ENCODE data around the gene DGCR2.

DGCR2 gene

DNA sequence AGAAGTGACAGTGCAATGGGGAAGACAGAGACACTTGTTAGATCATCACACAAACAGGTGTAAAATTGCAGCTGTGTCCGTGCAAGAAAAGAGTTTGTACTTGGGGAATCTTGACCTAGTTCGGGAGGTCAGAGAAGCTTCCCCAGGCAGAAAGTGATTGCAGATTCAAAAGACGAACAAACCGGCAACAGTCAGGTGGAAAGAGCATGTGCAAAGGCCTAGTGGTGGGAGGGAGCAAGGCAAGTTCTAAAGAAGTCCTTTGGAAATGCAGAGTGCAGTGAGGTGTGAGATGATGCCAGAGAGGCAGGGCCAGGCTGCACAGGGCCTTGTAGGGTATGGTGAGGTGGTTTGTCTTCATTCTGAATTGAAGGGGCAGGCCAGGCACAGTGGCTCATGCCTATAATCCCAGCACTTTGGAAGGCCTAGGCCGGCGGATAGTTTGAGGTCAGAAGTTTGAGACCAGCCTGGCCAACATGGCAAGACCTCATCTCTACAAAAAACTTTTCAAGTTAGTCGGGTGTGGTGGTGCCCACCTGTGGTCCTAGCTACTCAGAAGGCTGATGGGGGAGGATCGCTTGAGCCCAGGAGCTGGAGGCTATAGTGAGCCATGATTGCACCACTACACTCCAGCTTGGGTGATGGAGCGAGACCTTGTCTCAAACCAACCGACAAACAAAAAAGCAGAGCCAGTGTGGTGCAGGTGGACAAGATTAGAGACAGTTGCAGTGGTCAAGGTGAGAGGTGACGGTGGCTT lies 24.2 kb upstream of the DGCR2 start:
- no peak for DNase-seq (ENCODE audit: low spot score)

DNA sequence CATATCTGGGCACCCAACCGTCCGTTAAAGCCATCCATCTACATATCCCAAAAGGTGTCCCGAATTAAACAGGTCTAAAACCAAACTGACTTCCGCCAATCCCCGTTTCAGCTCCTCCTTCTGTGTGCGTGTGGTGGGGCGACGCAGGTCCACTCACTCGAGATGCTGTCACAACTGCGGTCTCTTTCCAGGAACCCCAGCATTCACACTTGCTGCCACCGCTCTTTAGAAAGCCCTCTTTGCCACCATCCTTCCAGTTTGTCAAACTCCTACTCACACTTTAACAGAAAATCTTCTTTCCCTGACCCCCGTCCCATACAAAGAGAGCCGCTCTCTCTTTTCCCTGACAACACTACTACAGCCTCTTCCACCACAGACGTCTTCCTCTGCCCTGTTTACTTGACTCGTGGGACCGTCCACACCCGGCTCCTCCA lies 21.8 kb upstream of the DGCR2 start:
- peak; percentile 39 for DNase-seq (ENCODE audit: low spot score)

DNA sequence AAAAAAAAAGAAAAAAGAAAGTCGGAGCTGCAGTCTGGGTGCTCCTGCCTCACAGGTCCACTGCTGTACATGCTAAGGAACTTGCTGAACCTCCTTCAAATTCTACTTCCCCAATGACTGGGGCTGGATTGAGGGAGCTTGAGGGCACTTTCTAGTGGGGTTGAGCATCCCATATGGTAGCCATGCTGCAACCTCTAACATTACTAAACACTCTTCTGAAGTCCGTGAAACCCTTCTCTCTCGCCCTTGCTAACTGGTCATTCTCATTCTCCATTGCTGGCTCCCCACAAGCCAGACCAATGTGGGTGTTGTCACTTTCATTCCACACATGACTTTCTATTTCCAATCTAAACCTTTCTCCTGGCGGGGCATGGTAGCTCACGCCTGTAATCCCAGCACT lies 21.0 kb upstream of the DGCR2 start:
- DNase-seq (ENCODE audit: low spot score) = no peak

GRCh38 chr22:19142394-19142793 lies 20.2 kb upstream of the DGCR2 start:
- no peak for DNase-seq (ENCODE audit: low spot score)

DNA sequence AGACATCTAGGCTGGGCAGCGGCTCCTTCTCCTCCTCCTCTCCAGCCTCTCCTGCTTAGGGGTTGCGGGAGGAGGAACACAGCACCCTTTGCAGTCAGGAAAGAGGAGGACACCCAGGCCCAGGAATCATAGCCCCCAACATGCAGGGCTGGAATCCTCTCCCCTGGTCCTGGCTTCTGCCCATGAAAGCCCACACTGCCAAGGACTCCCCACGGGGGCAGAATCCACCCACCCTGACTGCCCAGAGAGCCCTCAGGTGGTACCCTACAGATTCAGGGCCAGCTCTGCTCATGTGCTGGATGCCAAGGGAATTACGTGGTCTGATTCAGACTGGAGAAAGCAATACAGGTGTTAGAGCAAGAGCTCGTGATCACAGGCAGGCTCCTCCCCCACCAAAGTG lies 17.8 kb upstream of the DGCR2 start:
- DNase-seq (ENCODE audit: low spot score) = no peak

- no peak for DNase-seq (ENCODE audit: low spot score)
These were observed 16.8 kb upstream of the DGCR2 start for GRCh38 chr22:19139001-19139356.

- DNase-seq (ENCODE audit: low spot score) = no peak
These were observed 16.2 kb upstream of the DGCR2 start for GRCh38 chr22:19138217-19139000.

DNA sequence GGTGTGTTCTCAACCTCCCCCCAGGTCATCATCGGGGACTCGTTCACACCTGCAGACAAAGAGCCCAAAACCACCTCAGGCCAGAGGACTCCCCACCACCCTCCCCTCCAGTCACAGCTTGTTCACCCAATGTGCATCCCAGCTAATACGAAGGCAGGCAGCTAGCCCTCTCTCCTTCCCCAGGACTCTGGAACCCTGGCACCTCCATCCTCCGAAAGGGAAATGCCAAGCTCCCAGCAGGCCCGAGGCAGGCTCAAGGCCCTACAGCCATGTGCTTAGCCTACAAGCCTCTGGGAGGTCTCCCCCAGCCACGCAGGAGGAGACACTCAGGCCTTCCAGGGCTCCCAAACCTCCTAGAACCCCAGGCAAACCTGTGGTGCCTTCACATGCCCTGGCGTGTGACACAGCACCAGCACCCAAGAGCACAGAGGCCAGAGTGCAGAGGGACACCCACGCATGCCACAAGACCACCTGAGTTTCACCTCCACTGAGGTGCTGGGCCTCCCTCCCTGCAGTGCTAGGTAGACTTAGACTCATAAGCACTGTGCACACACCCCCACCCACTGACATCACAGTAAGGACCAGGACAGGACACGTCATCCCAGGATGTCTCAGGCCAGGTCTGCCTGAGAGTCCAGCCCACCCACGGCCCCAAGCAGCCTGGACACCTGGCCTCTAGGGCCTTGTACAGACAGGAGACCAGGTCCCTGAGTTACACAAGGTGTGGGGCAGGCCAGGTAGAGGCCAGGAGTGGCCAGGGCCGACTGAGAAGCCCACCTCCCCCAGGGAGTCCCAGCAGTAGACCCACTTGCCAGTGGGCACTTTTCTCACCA lies 15.4 kb upstream of the DGCR2 start:
- DNase-seq (ENCODE audit: low spot score) = no peak

DNA sequence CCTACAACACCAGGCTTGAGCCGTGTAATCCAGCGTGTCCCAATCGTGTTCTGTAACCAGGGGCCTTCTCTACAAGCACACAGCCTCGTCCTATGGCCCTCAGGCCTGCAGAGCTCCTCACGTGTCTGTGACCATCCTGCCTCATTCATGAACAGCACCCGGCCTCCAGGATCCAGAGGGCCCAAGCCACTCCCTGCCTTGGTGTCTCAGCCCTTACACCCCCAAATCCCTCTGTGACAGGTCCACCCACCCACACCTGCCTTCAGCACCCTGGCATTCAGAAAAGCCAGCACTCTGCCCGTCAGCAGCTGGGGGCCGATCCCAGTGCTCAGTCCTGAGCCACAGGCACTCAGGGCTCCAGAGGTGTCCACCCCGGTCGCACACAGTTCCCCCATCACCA lies 14.7 kb upstream of the DGCR2 start:
- no peak for DNase-seq (ENCODE audit: low spot score)

DNA sequence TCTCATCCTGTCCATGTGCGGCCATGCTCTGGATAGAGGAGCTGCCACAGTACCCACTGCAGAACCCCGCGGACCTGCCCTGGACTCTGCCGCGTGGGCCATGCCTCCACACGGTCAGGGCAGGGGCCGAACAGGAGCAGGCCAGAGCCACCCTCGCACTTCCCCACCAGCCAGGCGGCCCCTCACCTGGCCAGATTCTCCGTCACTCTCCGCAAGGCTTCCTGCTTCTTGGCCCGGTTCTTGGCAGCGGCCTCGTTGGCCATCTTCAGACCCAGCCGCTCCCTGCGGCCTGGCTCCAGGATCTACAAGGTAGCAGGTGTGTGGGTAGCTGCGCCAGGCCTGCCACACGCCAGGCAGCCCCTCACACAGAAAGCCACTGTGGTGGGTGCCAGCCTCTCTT lies 12.7 kb upstream of the DGCR2 start:
- no peak for DNase-seq (ENCODE audit: low spot score)

GRCh38 chr22:19134176-19134831 lies 12.1 kb upstream of the DGCR2 start:
- no peak for DNase-seq (ENCODE audit: low spot score)

- no peak for DNase-seq (ENCODE audit: low spot score)
These were observed 11.3 kb upstream of the DGCR2 start for GRCh38 chr22:19133561-19133960.

DNA sequence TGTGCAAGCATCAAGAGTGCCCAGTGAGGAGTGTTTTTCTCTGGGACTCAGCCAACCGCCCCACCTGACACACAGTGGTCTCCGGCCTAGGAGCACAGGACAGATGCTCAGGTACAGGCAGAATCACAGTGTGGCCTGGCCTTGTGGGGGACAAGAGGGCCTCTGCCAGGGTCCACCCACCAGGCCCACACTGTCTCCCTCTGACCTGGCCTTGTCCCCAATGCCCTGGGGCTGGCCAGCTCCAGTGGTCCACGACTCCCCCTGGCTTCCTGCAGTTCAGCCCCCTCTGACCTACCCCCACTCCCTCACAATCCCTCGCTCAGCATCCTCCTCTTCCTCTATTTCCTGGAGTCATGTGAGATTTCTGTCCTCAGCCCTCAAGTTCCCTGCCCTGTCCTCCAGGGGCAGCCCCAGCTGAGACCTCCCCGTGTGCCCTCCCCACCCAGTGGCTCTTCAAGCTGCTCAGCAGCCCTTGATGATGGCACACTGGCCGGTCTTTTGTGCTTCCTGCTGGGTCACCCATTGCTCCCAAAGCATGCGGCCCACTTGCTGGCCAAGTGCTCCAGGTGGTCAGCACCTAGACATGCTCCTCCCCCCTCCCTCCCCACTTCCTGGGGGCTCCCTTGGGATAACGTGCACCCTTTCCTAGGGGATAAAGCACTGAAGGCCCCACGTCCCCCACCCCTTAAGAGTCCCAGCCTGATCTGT lies 10.6 kb upstream of the DGCR2 start:
- DNase-seq (ENCODE audit: low spot score) = no peak

GRCh38 chr22:19132153-19132552 lies 9.9 kb upstream of the DGCR2 start:
- no peak for DNase-seq (ENCODE audit: low spot score)

DNA sequence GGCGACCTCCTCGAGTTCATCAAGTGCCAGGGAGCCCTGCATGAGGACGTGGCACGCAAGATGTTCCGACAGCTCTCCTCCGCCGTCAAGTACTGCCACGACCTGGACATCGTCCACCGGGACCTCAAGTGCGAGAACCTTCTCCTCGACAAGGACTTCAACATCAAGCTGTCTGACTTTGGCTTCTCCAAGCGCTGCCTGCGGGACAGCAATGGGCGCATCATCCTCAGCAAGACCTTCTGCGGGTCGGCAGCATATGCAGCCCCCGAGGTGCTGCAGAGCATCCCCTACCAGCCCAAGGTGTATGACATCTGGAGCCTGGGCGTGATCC lies 9.4 kb upstream of the DGCR2 start:
- DNase-seq (ENCODE audit: low spot score) = no peak

DNA sequence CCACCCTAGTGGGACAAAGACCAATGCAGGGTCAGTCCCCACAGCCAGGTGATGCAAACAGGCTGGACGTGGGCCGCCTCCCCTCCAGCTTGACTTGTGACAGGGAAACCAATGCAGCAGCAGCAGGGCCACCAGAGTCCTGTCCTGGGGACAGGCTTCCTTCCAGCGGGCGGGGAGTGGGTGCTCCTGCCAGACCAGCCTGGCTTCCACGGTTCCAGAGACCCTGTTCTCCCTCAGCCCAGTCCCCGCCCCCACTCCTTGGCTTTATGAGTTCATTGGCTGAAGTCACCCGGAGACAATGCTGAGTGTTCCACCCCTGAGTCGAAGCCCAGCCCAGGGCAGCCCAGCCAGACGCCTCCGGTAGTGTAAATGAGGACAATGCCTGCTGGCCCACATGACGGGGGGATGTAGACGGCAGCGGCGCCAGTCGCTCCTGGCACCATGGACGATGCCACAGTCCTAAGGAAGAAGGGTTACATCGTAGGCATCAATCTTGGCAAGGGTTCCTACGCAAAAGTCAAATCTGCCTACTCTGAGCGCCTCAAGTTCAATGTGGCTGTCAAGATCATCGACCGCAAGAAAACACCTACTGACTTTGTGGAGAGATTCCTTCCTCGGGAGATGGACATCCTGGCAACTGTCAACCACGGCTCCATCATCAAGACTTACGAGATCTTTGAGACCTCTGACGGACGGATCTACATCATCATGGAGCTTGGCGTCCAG lies 8.9 kb upstream of the DGCR2 start, which contains the start of gene TSSK2:
TSSK2 (plus strand) TSS at position 350 of the 726 bp plus-strand sequence; CDS start at position 442, 92 bp downstream.
- DNase-seq (ENCODE audit: low spot score) = no peak

- no peak for DNase-seq (ENCODE audit: low spot score)
These were observed 7.7 kb upstream of the DGCR2 start for GRCh38 chr22:19129871-19130270.

DNA sequence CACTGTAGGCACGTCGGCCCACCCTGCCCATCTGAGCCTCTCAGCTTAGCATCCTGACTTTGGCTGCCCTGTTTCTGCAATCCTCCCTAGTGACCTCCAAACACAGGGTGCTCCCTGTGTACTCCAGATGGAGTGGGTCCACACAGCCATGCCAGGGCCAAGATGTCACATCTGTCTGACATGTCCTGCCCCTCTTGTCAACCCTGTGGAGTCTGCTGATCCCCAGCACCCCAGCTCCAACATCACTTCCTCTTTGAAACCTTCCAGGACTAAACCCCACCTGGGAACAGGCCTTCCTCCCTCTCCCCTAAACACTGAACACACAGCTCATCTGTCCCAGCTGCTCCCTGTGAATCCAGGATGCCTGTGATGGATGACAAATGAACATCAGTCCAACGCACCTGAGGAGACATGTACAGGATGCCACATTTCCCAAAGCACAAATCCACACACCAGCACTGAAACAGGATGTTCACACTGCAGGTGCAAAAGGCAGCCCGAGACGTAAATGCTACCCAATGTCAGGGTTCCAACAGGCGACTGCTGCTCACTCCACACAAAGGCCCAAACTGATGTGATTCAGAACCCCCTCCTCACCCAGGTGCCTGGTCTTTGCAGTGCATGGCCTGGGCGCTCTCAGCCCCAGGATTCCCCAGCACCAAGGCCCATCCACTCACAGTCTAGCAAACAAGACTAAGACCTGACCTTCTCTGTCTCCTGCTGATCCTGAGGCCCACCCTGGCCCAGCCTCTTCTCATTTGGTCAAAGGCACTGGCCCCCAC lies 6.9 kb upstream of the DGCR2 start:
- DNase-seq (ENCODE audit: low spot score) = no peak

- no peak for DNase-seq (ENCODE audit: low spot score)
These were observed 5.8 kb upstream of the DGCR2 start for GRCh38 chr22:19128009-19128401.

Data from CD4-positive, alpha-beta T cell treated with Interleukin-15 for 4 hours (primary cell).